OCI-LY3 (cell line): ENCODE data around the gene FMNL1.
"Not testable (repeated sequence)": the region's sequence is repeated elsewhere in the genome, so short reads cannot be mapped to it uniquely, and the experiment has no call there.

Experiments used
- H2AFZ ChIP-seq: fragments of 200-600, 300-600 bp; shearing (Covaris generic); 2 replicates; pipeline ENCODE4 v1.6.0; 2014; ENCODE audit warnings: antibody characterized with exemption, low read depth, low read length
- H3K27ac ChIP-seq: fragments of 200-600, 300-600 bp; sonication (generic); 2 replicates; pipeline ENCODE4 v1.5.1; 2014; ENCODE audit warnings: mild to moderate bottlenecking, low read length, moderate library complexity, mixed read lengths
- H3K27me3 ChIP-seq: fragments of 200-600, 300-600 bp; sonication (generic); 2 replicates; pipeline ENCODE4 v1.6.1; 2014; ENCODE audit warnings: low read depth, low read length, mixed read lengths
- H3K36me3 ChIP-seq: fragments of 200-600, 300-600 bp; sonication (generic); replicated peaks from 2 replicates; pipeline ENCODE3; 2014; ENCODE audit warnings: low read depth, low read length, mixed read lengths
- H3K4me1 ChIP-seq: fragments of 300-600, 200-600 bp; sonication (generic); 2 replicates; pipeline ENCODE4 v1.6.1; 2014; ENCODE audit warnings: low read length, mixed read lengths
- H3K4me2 ChIP-seq: fragments of 200-600, 300-600 bp; sonication (generic); 2 replicates; pipeline ENCODE4 v1.6.1; 2014; ENCODE audit warnings: low read length, mixed read lengths
- H3K4me3 ChIP-seq: fragments of 300-600, 200-600 bp; sonication (generic); 2 replicates; pipeline ENCODE4 v1.5.1; 2014; ENCODE audit warnings: antibody characterized with exemption, mild to moderate bottlenecking, low read length, moderate library complexity
- H3K79me2 ChIP-seq: fragments of 300-600, 200-600 bp; shearing (Covaris generic); 2 replicates; pipeline ENCODE4 v1.6.1; 2014; ENCODE audit warnings: mild to moderate bottlenecking, low read length, mixed read lengths
- H3K9ac ChIP-seq: fragments of 300-600, 200-600 bp; shearing (Covaris generic); 2 replicates; pipeline ENCODE4 v1.6.0; 2014; ENCODE audit warnings: mild to moderate bottlenecking, low read length, moderate library complexity
- H3K9me3 ChIP-seq: fragments of 200-600, 300-600 bp; shearing (Covaris generic); 2 replicates; pipeline ENCODE4 v1.6.1; 2014; ENCODE audit warnings: low read length, mixed read lengths; ENCODE audit not compliant: insufficient read depth
- H4K20me1 ChIP-seq: fragments of 200-600, 300-600 bp; sonication (generic); 2 replicates; pipeline ENCODE4 v1.6.1; 2016; ENCODE audit warnings: low read length, mixed read lengths; ENCODE audit not compliant: insufficient read depth
- EZH2phosphoT487 ChIP-seq: fragments of 200-600 bp; shearing (Covaris generic); IDR thresholded peaks from 2 replicates; pipeline ENCODE4 v1.6.1; 2018; ENCODE audit warnings: antibody characterized with exemption, mixed run types, low read depth
- TF ChIP-seq, protein P1 (sequence below): fragments of 200-600, 300-600 bp; sonication (generic); IDR thresholded peaks from 2 replicates; pipeline ENCODE4 v1.5.1; 2014; ENCODE audit warnings: antibody characterized with exemption, low read length, low read depth

The FMNL1 gene

DNA sequence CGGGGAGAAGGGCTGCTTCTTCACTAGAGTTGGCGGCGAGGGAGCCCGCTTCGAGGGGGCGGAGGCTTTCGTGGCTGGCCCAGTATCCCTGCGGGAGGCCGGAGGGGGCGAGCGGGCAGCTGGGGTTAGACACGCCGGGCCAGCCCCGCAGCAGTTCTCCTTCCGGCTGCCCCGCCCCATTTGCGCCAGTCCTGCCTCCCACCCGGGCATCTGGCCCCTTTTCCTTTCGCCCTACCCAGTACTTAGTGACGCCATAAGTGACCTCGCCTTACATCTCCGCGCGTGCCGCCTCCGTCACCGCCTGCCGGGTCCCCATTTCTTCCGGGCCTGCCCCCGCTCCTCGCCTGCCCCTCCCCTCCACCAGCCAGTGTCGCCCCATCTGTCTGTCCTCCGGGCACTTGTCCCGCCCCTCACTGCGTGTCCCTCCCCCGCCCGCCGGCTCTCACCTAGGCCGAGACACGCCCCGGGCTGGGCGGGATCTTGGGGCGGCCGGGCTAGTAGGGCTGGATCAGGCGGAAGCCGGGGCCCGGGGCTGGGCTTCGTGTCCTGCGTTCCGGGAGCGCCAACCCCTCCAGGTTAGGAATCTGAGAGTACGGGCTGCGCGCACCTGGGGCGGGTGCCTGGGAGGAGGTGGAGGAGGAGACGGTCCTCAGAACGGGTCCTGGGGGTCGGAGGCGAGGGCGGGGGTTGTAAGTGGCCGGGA lies 25.9 kb downstream of the FMNL1 start:
- no peaks in the 10 kb centered on the region for H3K9me3 ChIP-seq
- peak overlapping the region; percentile 85 for H3K9ac ChIP-seq
- no peak overlapping the region for H2AFZ ChIP-seq
- H3K79me2 ChIP-seq, result peaks cover 7% of the 10 kb centered on the region; the same call in 1 of the 2 replicates
- no peak for TF ChIP-seq EZH2phosphoT487
- TF ChIP-seq, protein P1, sequence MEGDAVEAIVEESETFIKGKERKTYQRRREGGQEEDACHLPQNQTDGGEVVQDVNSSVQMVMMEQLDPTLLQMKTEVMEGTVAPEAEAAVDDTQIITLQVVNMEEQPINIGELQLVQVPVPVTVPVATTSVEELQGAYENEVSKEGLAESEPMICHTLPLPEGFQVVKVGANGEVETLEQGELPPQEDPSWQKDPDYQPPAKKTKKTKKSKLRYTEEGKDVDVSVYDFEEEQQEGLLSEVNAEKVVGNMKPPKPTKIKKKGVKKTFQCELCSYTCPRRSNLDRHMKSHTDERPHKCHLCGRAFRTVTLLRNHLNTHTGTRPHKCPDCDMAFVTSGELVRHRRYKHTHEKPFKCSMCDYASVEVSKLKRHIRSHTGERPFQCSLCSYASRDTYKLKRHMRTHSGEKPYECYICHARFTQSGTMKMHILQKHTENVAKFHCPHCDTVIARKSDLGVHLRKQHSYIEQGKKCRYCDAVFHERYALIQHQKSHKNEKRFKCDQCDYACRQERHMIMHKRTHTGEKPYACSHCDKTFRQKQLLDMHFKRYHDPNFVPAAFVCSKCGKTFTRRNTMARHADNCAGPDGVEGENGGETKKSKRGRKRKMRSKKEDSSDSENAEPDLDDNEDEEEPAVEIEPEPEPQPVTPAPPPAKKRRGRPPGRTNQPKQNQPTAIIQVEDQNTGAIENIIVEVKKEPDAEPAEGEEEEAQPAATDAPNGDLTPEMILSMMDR, result no peak
- H3K27me3 ChIP-seq, result no peaks in the 10 kb centered on the region
- peak overlapping the region; percentile 92 for H3K4me2 ChIP-seq
- H3K4me3 ChIP-seq, result peak overlapping the region; percentile 94
- H3K4me1 ChIP-seq, result peaks cover 15% of the 10 kb centered on the region; the same call in 1 of the 2 replicates
- H3K36me3 ChIP-seq, result peaks cover 7% of the 10 kb centered on the region
- H4K20me1 ChIP-seq, result no peaks in the 10 kb centered on the region
- H3K27ac ChIP-seq, result peak overlapping the region; percentile 70

DNA sequence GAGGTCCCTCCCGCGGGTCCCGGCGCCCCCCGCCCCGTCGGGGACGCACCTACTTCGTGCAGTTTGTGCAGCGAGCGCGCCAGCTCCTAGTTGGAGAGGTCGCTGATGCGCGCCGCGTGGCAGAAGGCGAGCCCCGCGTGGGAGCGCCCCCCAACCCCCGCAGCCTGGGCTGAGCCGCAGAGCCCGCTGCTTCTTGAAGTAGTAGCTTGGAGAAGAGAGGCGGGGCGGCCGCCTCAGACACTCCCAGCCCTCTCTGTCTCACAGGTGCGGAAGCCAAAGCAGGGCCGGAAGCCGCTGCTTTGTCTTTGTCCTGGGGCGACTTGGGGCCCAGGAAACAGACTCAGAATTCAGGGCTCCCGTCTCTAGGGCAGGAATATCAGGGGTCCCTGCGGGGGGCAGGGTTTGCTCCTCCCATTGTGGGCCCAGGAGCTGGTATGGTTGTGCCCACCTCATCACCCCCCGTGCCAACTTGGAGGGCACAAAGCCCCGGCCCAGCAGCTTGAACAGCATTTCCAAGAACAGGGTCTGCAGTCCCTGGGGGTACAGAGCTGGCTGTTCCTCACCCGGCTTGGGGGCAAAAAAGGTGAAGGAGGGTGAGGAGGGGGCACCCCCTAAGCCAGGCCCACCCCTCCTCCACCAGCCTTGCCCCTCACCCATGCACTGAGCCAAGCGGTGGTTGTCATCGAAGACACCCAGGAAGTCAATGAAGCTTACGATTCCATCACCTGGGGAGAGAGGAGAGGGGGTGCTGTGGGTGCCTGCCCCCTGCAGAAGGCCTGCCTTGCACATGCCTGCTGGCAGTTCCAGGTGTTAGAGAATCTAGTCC lies 26.7 kb downstream of the FMNL1 start:
- no peaks in the 10 kb centered on the region for H3K9me3 ChIP-seq
- no peak overlapping the region; the same call in 1 of the 2 replicates for H2AFZ ChIP-seq
- H3K27ac ChIP-seq, result peak overlapping the region; percentile 70
- peak overlapping the region; percentile 94 for H3K4me3 ChIP-seq
- H3K79me2 ChIP-seq, result peaks cover 7% of the 10 kb centered on the region; the same call in 1 of the 2 replicates
- TF ChIP-seq EZH2phosphoT487, result no peak
- TF ChIP-seq, protein P1, result no peak
- peaks cover 15% of the 10 kb centered on the region; the same call in 1 of the 2 replicates for H3K4me1 ChIP-seq
- H3K36me3 ChIP-seq, result peaks cover 7% of the 10 kb centered on the region
- H3K9ac ChIP-seq, result peak overlapping the region; percentile 85
- peak overlapping the region; percentile 92 for H3K4me2 ChIP-seq
- H4K20me1 ChIP-seq, result no peaks in the 10 kb centered on the region
- H3K27me3 ChIP-seq, result no peaks in the 10 kb centered on the region

DNA sequence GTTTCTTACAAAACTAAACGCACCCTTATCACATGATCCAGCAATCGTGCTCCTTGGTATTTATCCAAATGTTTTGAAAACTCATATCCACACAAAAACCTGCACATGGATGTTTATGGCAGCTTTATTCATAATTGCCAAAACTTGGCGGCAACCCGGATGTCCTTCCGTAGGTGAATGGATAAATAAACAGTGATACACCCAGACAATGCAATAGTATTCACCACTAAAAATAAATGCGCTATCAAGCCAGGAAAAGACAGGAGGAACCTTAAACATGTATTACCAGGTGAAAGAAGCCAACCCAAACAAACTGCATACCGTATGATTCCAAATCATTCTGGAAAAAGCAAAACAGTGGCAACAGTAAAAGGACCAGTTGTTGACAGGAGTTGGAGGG lies 30.2 kb downstream of the FMNL1 start:
- no peak overlapping the region for H3K9ac ChIP-seq
- H3K4me1 ChIP-seq, result peaks cover 12% of the 10 kb centered on the region; the same call in 1 of the 2 replicates
- H3K27ac ChIP-seq, result no peak overlapping the region
- no peaks in the 10 kb centered on the region for H3K36me3 ChIP-seq
- no peaks in the 10 kb centered on the region for H3K27me3 ChIP-seq
- no peak overlapping the region for H3K4me2 ChIP-seq
- peaks cover 7% of the 10 kb centered on the region; the same call in 1 of the 2 replicates for H3K79me2 ChIP-seq
- no peak overlapping the region for H2AFZ ChIP-seq
- no peaks in the 10 kb centered on the region for H3K9me3 ChIP-seq
- TF ChIP-seq, protein P1, result no peak
- no peak for TF ChIP-seq EZH2phosphoT487
- H3K4me3 ChIP-seq, result no peak overlapping the region
- H4K20me1 ChIP-seq, result no peaks in the 10 kb centered on the region

DNA sequence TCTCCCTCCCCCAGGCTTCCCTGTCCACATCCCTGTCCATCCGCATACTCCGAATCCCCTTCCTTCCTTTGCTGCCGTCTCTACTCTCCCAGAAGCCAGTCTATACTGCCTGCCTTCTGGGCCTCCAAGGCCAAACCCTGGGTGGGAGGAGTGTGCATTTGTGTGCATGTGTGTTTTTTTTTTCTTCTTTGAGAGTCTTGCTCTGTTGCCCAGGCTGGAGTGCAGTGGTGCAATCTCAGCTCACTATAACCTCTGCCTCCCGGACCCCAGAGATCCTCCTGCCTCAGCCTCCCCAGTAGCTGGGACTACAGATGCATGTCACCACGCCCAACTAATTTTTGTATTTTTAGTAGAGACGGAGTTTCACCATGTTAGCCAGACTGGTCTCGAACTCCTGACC lies 31.6 kb downstream of the FMNL1 start:
- H2AFZ ChIP-seq, H3K9ac ChIP-seq, H3K9me3 ChIP-seq, H3K79me2 ChIP-seq, H3K4me1 ChIP-seq, H3K4me2 ChIP-seq, H3K36me3 ChIP-seq, H3K4me3 ChIP-seq, H3K27me3 ChIP-seq, H3K27ac ChIP-seq, H4K20me1 ChIP-seq: not testable (repeated sequence)
